Mucosa of gallbladder (tissue), 1 donor: ENCODE results near the gene CEACAM19. TPM values are rescaled to one million over a fixed set of nuclear protein-coding genes. Genes with fewer than 3 reads are reported as not detected.
"Not testable (repeated sequence)": the region's sequence is repeated elsewhere in the genome, so short reads cannot be mapped to it uniquely, and the experiment has no call there.

Experiments used
- DNase-seq: peaks from one replicate; pipeline ENCODE4 v3.0.0-alpha.2; 2020; ENCODE audit warnings: low spot score
- total RNA-seq: library from RNA; stranded (reverse); gene quantifications from one replicate; pipeline ENCODE4 v1.2.1, GENCODE V29; 2021
- donor health status: DM: no; HTN: no; CAD: no.

CEACAM19 gene
- total RNA-seq, 1 donor from 2014 or later: 10.9 TPM

- no peak for DNase-seq
Observed at GRCh38 chr19:44645407-44646048, 25.8 kb upstream of the CEACAM19 start.

DNA sequence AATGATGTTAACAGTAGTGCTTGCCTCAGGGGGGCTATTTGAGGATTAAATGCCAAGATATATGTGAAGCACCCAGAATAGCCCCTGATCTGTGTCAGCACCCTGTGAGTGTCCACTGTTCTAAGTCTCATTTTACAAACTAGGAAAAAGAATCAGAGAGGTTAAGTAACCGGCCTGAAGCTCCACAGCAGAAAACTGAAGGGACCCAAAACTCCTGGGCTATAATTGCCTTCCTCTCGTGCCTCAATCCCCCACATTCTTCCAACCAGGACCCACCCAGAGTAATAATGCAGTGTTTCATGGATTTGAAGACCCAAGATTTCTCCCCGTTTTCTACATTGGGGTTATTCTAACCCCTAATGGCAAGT, 25.2 kb upstream of the CEACAM19 start:
- DNase-seq: no peak

GRCh38 chr19:44647144-44647543, 24.1 kb upstream of the CEACAM19 start:
- no peak for DNase-seq

GRCh38 chr19:44648631-44649251, 22.5 kb upstream of the CEACAM19 start:
- DNase-seq: no peak

DNA sequence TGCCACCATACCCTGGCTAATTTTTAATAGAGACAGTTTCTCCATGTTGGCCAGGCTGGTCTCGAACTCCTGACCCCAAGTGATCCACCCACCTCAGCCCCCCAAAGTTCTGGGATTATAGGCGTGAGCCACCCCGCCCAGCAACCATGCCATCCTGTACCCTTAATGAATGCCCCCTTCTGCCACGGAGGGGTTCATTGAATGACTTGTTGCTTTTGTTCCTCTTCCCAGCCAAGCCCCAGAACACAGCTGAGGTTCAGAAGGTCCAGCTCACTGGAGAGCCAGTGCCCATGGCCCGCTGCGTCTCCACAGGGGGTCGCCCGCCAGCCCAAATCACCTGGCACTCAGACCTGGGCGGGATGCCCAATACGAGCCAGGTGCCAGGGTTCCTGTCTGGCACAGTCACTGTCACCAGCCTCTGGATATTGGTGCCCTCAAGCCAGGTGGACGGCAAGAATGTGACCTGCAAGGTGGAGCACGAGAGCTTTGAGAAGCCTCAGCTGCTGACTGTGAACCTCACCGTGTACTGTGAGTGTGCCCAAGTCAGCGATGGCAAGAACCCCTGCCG, 21.6 kb upstream of the CEACAM19 start:
- no peak for DNase-seq

DNA sequence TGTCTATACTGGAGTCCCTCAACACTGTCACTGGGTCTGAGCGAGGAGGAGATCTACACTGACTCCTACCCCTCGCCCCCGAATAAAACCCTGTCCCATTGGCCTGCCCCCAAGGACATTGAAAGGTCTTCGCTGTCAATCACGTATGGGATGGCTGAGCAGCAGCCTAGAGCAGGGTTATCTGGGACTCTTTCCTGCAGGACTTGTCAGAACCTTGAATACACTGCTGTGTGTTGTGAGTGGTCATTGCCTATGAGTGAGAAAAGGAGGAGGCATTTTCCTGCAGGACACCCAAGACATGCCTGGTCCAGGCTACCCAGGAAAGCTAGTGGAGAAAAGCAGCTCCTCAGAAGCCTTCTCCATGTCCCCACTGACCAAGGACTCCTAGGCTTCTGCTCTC, 17.9 kb upstream of the CEACAM19 start:
- DNase-seq: no peak

- DNase-seq: peak; percentile 77
Observed at GRCh38 chr19:44653977-44654774, 17.1 kb upstream of the CEACAM19 start.

- DNase-seq: peak; percentile 51
Observed at GRCh38 chr19:44657211-44657921, 13.9 kb upstream of the CEACAM19 start.

- no peak for DNase-seq
Observed at GRCh38 chr19:44658069-44658733, 13.1 kb upstream of the CEACAM19 start.

- no peak for DNase-seq
Observed at GRCh38 chr19:44660081-44660480, 11.2 kb upstream of the CEACAM19 start.

- no peak for DNase-seq
Observed at GRCh38 chr19:44661205-44661604, 10.1 kb upstream of the CEACAM19 start.

DNA sequence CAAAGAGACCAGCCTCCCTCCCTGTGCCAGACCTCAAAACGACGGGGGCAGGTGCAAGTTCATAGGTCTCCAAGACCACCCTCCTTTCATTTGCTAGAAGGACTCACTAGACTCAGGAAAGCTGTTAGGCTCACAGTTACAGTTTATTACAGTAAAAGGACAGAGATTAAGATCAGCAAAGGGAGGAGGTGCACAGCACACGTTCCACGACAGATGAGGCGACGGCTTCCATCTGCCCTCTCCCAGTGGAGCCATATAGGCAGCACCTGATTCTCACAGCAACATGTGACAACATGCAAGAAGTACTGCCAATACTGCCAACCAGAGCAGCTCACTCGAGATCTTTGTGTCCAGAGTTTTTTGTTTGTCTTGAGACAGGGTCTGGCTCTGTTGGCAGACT, 9.4 kb upstream of the CEACAM19 start:
- no peak for DNase-seq

DNA sequence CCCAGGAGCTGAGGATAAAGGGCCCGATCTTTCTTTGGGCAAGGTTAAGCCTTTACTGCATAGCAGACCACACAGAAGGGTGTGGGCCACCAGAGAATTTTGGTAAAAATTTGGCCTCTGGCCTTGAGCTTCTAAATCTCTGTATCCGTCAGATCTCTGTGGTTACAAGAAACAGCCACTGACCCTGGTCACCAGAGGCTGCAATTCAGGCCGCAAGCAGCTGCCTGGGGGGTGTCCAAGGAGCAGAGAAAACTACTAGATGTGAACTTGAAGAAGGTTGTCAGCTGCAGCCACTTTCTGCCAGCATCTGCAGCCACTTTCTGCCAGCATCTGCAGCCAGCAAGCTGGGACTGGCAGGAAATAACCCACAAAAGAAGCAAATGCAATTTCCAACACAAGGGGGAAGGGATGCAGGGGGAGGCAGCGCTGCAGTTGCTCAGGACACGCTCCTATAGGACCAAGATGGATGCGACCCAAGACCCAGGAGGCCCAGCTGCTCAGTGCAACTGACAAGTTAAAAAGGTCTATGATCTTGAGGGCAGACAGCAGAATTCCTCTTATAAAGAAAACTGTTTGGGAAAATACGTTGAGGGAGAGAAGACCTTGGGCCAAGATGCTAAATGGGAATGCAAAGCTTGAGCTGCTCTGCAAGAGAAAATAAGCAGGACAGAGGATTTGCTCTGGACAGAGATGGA, 8.4 kb upstream of the CEACAM19 start:
- no peak for DNase-seq

GRCh38 chr19:44663996-44664395, 7.3 kb upstream of the CEACAM19 start:
- no peak for DNase-seq

- DNase-seq: no peak
Observed at GRCh38 chr19:44664976-44665375, 6.3 kb upstream of the CEACAM19 start.

- no peak for DNase-seq
Observed at GRCh38 chr19:44666852-44667556, 4.3 kb upstream of the CEACAM19 start.

DNA sequence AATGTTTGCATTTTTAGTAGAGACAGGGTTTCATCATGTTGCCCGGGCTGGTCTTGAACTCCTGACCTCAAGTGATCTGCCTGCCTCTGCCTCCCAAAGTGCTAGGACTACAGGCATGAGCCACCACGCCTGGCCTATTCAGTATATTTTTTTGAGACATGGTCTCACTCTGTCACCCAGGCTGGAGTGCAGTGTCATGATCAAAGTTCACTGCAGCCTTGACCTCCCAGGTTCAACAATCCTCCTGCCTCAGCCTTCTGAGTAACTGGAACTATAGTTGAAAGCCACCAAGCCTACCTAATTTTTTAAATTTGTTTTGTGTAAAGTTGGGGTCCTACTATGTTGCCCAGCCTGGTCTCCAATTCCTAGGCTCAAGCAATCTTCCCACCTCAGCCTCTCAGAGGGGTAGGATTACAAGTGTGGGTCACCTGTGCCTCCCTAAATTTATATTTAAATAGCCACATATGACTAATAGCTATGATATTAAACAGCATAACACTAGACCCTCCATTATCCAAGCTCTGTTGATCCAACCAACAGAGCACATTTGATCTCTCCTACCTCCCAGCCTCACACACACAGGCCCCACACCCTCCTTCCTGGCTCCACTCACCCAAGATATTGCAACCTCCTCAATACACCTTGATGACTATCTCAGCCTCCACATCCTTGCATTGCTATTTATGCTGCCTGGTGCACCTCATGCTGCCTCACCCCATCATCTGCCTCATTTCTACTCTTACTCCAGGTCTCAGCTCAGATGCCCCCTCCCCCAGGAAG, 2.1 kb upstream of the CEACAM19 start:
- DNase-seq: no peak

GRCh38 chr19:44670027-44670426, 1.3 kb upstream of the CEACAM19 start:
- DNase-seq: not testable (repeated sequence)

GRCh38 chr19:44672226-44672625, 944 bp downstream of the CEACAM19 start:
- DNase-seq: no peak
